SU-DHL-6 (cell line): ENCODE data around the gene IL32.

Experiments used
- CTCF ChIP-seq: fragments of 200-600 bp; sonication (generic); IDR thresholded peaks from one replicate; pipeline ENCODE4 v1.5.1; 2017; ENCODE audit warnings: antibody characterized with exemption, mild to moderate bottlenecking, low read length, moderate library complexity; ENCODE audit not compliant: insufficient read depth, poor library complexity, severe bottlenecking
- EZH2phosphoT487 ChIP-seq: fragments of 200-600 bp; sonication (generic), shearing (Covaris generic); conservative IDR thresholded peaks from 2 replicates; pipeline ENCODE4 v1.6.1; 2018; ENCODE audit warnings: mild to moderate bottlenecking, antibody characterized with exemption, low read length, moderate library complexity, mixed read lengths

GRCh38 chr16:3088925-3089716, 23.7 kb downstream of the IL32 start:
- TF ChIP-seq CTCF (no peak), EZH2phosphoT487 (no peak)
